Retina (tissue), 1 donor: ENCODE results near the gene L1CAM.

Experiments used
- DNase-seq: peaks from one replicate; pipeline ENCODE4 v3.0.0-alpha.2; 2016

L1CAM gene

GRCh38 chrX:153902385-153902784 lies 16.4 kb upstream of the L1CAM start:
- DNase-seq = no peak

DNA sequence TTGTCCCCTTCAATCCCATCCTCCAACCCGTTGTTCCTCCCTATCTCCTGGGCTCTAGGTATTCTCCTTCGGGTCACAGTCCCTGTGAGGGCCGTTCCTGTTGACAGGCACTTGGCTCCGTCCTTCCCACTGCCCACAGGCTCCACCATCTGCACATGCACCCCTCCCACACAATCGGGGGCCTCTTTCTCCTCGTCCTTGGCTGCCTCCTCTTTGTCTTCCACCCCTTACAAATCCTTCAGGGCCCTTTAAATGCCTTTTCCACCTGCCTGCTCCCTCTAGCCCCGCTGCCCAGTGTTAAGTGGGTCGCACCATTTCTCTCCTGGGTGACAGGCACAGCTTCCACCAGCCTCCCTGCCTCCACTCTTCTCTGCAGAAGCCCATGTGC lies 15.8 kb upstream of the L1CAM start:
- DNase-seq = no peak

DNA sequence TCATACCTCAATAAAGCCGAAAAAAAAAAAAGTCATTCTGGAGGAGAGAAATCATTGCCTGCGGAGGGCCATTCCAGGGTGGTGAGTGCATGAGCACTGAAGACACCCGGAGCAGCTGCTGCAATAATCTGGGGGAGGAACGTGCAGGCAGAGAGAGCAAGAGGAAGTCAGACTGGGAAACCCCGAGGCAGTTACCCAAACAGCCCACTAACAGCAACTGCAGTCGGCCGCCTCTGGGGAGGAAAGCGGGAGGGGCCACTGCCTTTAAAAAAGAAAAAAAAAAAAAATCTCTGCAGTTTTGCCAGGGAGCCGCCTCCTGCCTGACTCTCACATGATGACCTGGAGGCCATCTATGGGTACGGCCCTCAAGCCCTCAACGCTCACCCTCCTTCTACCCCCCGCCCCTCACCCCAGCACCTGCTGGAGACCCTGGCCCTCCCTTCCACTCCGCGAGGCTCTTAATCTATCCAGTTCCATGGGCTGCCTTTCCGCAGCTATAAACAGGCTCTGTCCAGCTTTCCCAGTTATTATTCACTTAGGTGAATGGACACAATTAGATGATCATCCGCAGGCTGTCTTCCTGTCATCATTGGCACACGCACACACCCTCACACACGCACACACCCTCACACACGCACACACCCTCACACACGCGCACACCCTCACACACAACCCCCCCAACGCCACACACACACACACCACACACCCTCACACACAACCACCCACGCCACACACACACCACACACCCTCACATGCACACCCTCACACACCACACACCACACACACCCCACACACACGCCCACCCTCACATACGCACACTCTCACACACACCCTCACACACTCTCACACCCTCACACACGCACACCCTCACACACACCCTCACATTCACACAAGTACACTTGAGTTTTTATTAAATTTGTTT lies 15.1 kb upstream of the L1CAM start:
- no peak for DNase-seq

- no peak for DNase-seq
Measured at GRCh38 chrX:153897899-153898298, 11.9 kb upstream of the L1CAM start.

DNA sequence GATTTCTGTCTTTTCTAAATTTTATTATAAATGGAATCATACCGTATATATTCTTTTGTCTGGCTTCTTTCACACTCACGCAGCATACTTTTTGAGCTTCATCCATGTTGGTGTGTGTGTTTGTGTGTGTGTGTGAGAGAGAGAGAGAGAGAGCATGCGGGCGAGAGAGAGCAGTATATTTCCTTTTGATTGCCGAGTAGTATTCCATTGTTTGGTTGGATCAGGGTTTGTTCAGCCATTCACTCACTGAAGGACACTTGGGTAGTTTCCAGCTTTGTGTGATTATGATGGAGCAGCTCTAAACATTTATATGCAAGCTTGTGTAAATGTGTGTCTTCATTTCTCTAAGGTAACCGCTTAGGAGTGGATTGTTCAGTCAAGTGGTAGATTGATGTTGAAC lies 3.1 kb upstream of the L1CAM start:
- DNase-seq = no peak

- no peak for DNase-seq
Measured at GRCh38 chrX:153888344-153888743, 2.4 kb upstream of the L1CAM start.

- DNase-seq = no peak
Measured at GRCh38 chrX:153887385-153887784, 1.4 kb upstream of the L1CAM start.

- DNase-seq = no peak
Measured at GRCh38 chrX:153886915-153887314, 942 bp upstream of the L1CAM start.

DNA sequence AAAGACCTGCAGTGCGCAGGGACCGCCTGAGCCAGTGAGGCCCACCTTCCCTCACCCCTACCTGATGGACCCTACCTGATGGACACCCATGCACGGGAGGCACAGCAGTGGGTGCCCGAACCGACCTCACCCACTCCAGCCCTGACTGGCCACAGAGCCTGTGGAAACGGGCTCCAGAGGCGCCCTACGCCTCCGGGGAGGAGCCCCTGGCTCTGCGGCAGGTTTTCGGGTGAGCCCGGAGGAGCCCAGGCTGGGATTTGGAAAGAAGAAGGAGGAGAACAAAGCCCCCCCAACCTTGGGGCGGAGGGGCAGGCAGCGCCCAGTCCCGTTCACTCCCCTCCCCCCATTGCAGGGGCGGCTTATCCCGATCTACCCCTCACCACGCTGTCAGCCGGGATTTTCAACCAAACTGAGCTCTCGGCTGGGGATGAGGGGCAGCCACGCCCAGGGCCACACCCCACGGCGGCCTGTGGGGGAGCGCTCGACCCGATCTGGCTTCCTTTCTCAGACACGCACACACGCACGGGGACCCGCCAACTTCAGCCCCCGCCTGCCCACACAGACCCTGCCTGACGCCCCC lies 675 bp downstream of the L1CAM start:
- DNase-seq = no peak

GRCh38 chrX:153884590-153884989 lies 1.4 kb downstream of the L1CAM start:
- DNase-seq = no peak

- no peak for DNase-seq
Measured at GRCh38 chrX:153884136-153884535, 1.8 kb downstream of the L1CAM start.

DNA sequence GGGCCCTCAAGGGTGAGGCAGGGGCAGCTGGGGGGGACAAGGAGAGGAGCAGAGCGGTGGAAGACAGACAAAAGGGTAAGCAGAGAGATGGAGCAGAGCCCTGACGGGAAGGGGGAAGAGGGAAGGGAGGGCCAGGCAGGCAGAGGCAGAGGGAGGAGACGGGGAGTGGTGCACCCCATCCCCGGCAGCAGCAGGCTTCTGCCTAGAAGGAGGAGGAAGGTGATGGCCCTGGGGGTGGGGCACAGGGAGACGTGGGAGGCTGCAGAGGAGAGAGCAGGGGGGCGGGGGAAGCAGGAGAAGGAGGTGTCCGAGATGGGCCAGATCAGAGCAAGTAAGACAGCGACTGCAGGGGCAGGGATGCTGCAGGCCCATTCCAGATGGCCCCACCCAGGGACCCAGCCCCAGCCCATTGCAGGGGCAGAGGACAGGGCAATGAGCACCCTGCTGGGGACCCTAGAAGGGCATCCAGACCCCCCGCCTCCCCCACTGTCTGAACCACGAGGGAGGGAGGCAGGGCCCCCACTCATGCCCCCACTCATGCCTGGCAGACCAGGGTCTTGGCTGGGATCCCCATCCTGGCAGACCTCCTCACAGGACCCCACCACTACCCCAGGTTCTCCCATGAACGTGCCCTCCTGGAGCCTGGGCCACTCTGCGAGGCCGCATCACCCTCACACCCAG lies 2.7 kb downstream of the L1CAM start:
- no peak for DNase-seq

DNA sequence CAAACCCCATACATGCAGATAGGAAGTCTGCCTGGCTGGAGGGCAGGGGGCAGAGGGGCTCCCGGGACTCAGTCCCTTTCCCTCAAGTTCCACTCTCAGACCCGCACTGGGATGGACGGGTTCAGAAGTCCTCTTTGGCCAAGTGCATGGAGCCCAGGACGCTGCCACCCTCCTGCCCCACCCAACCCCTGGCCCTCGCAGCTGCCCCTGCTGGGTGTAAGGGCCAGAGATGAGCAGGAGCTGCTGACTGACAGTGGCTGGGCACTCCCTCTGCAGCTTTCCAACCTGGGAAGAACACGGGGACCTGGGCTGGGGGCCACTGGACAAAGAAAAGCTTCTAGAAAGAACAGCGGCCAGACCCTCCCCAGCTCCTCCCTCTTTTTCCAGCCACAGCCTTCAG lies 3.4 kb downstream of the L1CAM start:
- no peak for DNase-seq

DNA sequence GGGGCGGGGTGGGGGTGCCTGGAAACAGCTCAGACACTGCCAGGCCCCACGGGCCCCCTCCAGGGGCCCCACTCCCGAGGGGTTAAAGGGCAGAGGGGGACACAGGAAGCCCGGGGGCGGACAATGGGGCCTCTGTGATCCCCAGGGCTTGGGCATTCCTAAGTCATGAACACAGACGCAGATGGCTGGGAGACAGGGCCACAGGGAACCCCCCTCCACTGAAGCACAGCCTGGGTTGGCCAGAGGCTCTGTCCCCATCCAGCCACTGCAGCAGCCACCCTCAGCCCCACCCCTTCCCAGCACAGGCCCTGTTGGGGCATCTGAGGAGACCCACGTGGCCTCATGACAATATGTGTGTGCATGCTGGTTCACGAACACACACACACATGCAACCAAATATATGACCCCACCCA lies 3.9 kb downstream of the L1CAM start:
- DNase-seq = no peak

DNA sequence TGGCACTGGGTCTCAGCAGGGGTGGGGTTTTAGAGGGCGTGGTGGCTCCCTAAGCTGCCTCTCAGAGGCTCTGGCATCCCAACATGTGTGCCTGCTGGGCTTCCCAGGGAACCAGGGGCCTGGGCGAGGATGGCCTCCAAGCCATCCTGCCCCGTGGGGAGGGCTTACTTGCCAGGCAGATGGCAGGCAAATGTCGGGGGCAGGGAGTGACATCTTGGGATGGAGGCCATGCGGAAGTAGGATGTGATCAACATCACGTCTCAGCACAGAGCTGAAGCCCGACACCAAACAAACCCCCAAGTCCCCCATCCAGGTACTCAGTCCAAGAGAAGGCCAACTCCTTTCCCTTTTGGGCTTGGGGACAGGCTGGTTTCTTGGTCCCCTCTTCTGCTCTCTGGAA lies 4.7 kb downstream of the L1CAM start:
- DNase-seq = no peak

DNA sequence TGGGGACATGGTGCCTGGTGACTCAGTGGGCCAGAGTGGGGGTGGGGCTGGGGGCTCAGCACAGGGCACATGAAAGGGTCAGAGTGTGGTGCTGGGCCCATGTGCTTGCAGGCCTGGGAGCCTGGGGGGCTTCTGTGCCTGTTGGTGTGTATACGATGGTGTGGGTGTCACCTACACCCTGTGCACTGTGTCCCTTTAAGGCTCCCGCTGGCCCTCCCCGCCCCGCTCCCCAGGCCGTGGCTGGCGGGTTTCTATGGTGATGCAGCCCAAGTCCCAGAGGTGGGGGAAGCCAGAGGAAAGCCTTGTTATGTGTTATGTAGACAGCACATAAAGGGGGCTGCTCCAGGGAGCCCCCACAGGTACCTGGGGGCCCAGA lies 5.5 kb downstream of the L1CAM start:
- DNase-seq = no peak

DNA sequence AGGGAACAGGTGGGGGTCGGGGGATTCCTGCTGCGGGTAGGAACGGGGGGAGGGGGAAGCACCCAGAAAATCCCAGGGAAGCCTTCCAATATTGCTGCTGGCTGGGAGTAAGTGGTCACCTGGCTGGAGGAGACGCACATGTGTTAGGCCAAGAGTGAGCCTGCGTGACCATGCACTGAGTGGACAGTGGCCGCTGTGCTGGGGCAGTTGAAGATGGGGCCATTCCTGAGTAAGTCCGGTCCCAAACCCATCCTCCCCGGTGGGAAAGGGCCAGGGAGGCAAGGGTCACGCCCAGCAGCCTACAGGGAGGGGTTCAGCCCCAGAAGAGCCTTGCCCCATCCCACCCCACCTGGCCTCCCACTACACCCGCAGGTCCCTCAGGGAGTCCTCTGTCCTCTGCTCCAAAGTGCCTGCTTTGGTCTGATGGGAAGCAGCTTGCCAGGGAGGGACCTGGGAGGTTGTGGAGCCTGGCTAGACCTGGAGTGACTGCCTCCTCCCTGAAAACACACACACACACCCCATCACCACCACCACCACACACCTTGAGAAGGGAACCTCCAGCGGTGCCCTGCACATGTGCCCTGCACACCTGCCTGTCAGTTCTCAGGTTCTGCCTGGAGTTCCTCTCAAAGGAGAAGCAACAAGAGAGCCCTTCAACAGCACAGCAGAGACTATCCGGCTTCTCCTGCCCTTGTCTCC lies 6.1 kb downstream of the L1CAM start:
- DNase-seq = no peak

GRCh38 chrX:153878969-153879653 lies 6.9 kb downstream of the L1CAM start:
- peak; percentile 78 for DNase-seq

DNA sequence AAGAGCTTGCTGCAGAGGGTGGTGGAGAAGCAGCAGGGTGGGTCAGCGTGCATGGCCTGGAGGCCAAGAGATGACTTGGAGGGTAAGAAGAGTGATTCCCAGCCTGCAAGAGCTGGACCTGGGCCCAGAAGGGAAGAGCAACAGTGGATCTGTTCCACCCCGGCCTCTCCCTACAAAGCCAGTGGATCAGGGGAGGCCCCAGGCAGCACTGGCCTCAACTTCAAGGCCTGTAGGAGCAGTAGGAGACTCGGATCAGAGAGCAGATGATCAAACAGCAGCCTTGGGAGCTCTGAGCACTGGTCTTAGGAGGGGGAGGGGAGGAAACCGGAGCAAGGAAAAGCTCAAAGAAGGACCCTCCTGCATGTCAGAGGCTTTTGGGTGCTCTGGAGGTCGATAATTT lies 7.6 kb downstream of the L1CAM start:
- DNase-seq = no peak

DNA sequence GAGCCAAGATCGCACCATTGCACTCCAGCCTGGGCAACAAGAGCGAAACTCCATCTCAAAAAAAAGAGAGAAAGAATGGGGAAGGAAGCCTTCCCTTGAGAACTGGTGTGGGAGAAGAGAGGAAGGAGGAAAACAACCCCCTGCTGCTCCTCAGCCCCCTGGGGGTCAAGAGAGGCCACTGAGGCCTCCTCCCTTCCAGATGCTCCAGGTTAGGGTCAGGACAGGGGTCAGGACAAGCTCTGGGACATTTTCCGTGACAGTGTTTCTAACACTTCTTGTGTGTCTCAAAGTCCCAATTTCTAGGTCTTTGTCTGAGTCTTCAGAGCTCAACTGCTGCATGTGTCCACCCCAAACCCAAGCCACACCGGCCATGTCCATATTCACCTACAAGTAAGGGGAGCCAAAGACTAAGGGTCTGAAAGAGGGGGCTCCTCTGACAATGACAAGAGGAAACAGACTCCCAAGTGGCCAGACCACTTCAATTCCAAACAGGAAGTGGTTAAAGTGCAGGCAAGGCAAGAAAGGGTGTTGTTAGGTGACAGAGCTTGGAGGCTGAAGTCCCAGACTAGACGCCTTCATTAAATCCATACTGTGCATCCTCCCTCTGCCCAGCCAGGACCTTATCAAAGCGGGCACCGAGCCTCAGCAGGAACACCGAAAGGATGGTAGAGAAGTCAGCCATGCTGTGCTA lies 8.3 kb downstream of the L1CAM start:
- DNase-seq = no peak

GRCh38 chrX:153876112-153876491 lies 9.9 kb downstream of the L1CAM start:
- no peak for DNase-seq

DNA sequence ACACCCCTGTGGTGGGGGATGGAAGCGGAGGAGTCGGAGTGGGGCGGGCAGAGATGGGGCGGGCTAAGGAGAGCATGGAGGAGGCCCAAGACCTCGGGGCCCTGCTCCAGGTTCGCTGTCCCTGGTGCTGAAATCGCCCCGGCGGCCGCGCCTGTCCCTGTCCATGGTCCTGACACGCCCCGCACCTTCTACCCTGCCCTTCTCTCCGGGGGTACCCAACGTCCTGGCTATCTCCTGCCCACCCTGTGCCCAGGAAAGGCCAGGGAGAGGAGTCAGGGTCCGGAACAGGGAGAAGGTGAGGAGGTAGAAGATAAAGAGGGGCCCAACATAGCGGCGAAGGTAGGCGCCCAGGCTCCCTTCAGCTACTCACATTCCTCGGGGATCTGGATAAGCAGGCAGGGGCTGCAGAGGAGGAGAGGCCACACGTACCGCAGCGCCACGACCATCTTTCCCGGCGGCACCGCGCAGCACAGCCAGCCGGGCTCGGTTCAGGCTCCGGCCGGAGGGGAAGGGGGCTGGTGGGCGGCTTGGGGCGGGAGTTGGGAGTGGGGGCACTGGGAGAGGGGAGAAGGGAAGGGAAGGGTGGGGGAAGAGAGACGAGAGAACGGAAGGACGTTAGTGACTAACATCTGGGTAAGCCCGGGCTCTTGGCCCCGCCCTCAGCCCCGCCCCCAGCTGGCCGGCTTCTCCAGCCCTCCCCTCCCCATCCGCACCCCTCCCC lies 10.4 kb downstream of the L1CAM start:
- DNase-seq = peak; percentile 83
